HEK293T (cell line): ENCODE data around the gene RASAL3.
A peak's percentile ranks its signal among the peaks of the same experiment; 100 is the strongest.

Experiments
- CTCF ChIA-PET: fragments of 350-600 bp; formaldehyde crosslinking; extraction: SDS; loops from one replicate; lab custom pipeline; 2021; ENCODE audit warnings: antibody characterized with exemption, inconsistent platforms; lab: Yijun Ruan, JAX
- POLR2A ChIA-PET: fragments of 350-600 bp; formaldehyde crosslinking; extraction: SDS; loops from one replicate; lab custom pipeline; 2020; ENCODE audit warnings: antibody characterized with exemption, inconsistent platforms; lab: Yijun Ruan, JAX
- DNase-seq: peaks from one replicate; pipeline ENCODE4 v3.0.0; 2012; ENCODE audit warnings: mixed read lengths; ENCODE audit errors: extremely low spot score
- ARNT ChIP-seq: fragments of 450-650 bp; IDR thresholded peaks from 2 replicates; pipeline ENCODE4 v1.6.1; 2017; ENCODE audit warnings: mild to moderate bottlenecking
- BHLHE40 ChIP-seq: fragments of 450-650 bp; IDR thresholded peaks from 2 replicates; pipeline ENCODE4 v1.6.1; 2016; ENCODE audit warnings: mild to moderate bottlenecking, moderate library complexity, borderline replicate concordance
- CTBP1 ChIP-seq: fragments of 450-650 bp; IDR thresholded peaks from 2 replicates; pipeline ENCODE4 v1.6.1; 2016; ENCODE audit warnings: borderline replicate concordance
- ELF4 ChIP-seq: fragments of 450-650 bp; IDR thresholded peaks from 2 replicates; pipeline ENCODE4 v1.6.1; 2017; ENCODE audit warnings: antibody characterized with exemption
- FOXA1 ChIP-seq: fragments of 450-650 bp; IDR thresholded peaks from 2 replicates; pipeline ENCODE4 v1.6.1; 2016; ENCODE audit warnings: mild to moderate bottlenecking
- FOXK2 ChIP-seq: fragments of 450-650 bp; IDR thresholded peaks from 2 replicates; pipeline ENCODE4 v1.6.1; 2016; ENCODE audit warnings: mild to moderate bottlenecking
- FOXM1 ChIP-seq: fragments of 450-650 bp; IDR thresholded peaks from 2 replicates; pipeline ENCODE4 v1.6.1; 2017; ENCODE audit warnings: mild to moderate bottlenecking, borderline replicate concordance
- HDGF ChIP-seq: fragments of 450-650 bp; IDR thresholded peaks from 2 replicates; pipeline ENCODE4 v1.6.1; 2017; ENCODE audit warnings: antibody characterized with exemption, borderline replicate concordance
- L3MBTL2 ChIP-seq: fragments of 450-650 bp; conservative IDR thresholded peaks from 2 replicates; pipeline ENCODE4 v1.6.1; 2016; ENCODE audit warnings: mild to moderate bottlenecking
- LEF1 ChIP-seq: fragments of 450-650 bp; IDR thresholded peaks from 2 replicates; pipeline ENCODE4 v1.6.1; 2017; ENCODE audit warnings: mild to moderate bottlenecking, borderline replicate concordance
- NFRKB ChIP-seq: fragments of 450-650 bp; IDR thresholded peaks from 2 replicates; pipeline ENCODE4 v1.6.1; 2016; ENCODE audit warnings: mild to moderate bottlenecking, moderate library complexity
- PKNOX1 ChIP-seq: fragments of 450-650 bp; IDR thresholded peaks from 2 replicates; pipeline ENCODE4 v1.6.1; 2016
- SP1 ChIP-seq: fragments of 450-650 bp; IDR thresholded peaks from 2 replicates; pipeline ENCODE4 v1.6.1; 2017
- SUZ12 ChIP-seq: fragments of 450-650 bp; IDR thresholded peaks from 2 replicates; pipeline ENCODE4 v1.6.1; 2016; ENCODE audit warnings: mild to moderate bottlenecking
- TARDBP ChIP-seq: fragments of 450-650 bp; IDR thresholded peaks from 2 replicates; pipeline ENCODE4 v1.6.1; 2016
- ZNF384 ChIP-seq: fragments of 450-650 bp; IDR thresholded peaks from 2 replicates; pipeline ENCODE4 v1.6.1; 2016

RASAL3 gene

GRCh38 chr19:15502264-15502663 lies 37.9 kb upstream of the RASAL3 start:
- DNase-seq = no peak
- ChIA-PET CTCF (no interaction called here), POLR2A (no interaction called here)
- TF ChIP-seq FOXM1 (no peak), FOXA1 (no peak), HDGF (no peak), SP1 (no peak), SUZ12 (no peak), ARNT (no peak), TARDBP (no peak), NFRKB (no peak), PKNOX1 (no peak), CTBP1 (no peak), ELF4 (no peak), FOXK2 (no peak), L3MBTL2 (no peak), ZNF384 (no peak), BHLHE40 (no peak), LEF1 (no peak)

- DNase-seq = no peak
- ChIA-PET POLR2A (no interaction called here), CTCF (no interaction called here)
- TF ChIP-seq FOXM1 (no peak), L3MBTL2 (no peak), ARNT (no peak), CTBP1 (no peak), SP1 (no peak), BHLHE40 (no peak)
These were observed 37.3 kb upstream of the RASAL3 start for GRCh38 chr19:15501596-15501995.

- peak; percentile 31 for DNase-seq
- ChIA-PET POLR2A (no interaction called here), CTCF (no interaction called here)
- TF ChIP-seq TARDBP (no peak), PKNOX1 (peak; percentile 87)
These were observed 34.6 kb upstream of the RASAL3 start for GRCh38 chr19:15498910-15499309.

- ChIA-PET CTCF (no interaction called here), POLR2A (no interaction called here)
- TF ChIP-seq HDGF = no peak
- TF ChIP-seq NFRKB = no peak
- no peak for TF ChIP-seq FOXA1
- no peak for TF ChIP-seq SUZ12
- no peak for TF ChIP-seq ARNT
- no peak for TF ChIP-seq TARDBP
- TF ChIP-seq ZNF384 = no peak
- no peak for TF ChIP-seq PKNOX1
- no peak for TF ChIP-seq ELF4
- TF ChIP-seq FOXM1 = no peak
- DNase-seq = no peak
These were observed 34.0 kb upstream of the RASAL3 start for GRCh38 chr19:15498156-15498858.

GRCh38 chr19:15495151-15495550 lies 30.8 kb upstream of the RASAL3 start:
- ChIA-PET CTCF (no interaction called here), POLR2A (no interaction called here)
- no peak for TF ChIP-seq LEF1
- TF ChIP-seq FOXK2 = no peak
- no peak for TF ChIP-seq L3MBTL2
- no peak for TF ChIP-seq NFRKB
- no peak for TF ChIP-seq CTBP1
- TF ChIP-seq PKNOX1 = no peak
- no peak for TF ChIP-seq ARNT
- TF ChIP-seq HDGF = no peak
- no peak for TF ChIP-seq FOXM1
- TF ChIP-seq SP1 = no peak
- no peak for TF ChIP-seq BHLHE40
- DNase-seq = no peak

- POLR2A ChIA-PET = interaction anchor here (0.9 kb wide), 1 partner anchor 9 kb away, joined by 3 read pairs; no protein-coding TSS in a partner anchor
- TF ChIP-seq FOXK2 (no peak), LEF1 (no peak), ZNF384 (no peak), ELF4 (no peak), SP1 (no peak), TARDBP (no peak), SUZ12 (no peak), ARNT (no peak), CTBP1 (no peak), HDGF (no peak), BHLHE40 (no peak), L3MBTL2 (no peak), FOXM1 (no peak), NFRKB (no peak), FOXA1 (no peak), PKNOX1 (no peak)
- no peak for DNase-seq
- CTCF ChIA-PET = no interaction called here
These were observed 24.3 kb upstream of the RASAL3 start for GRCh38 chr19:15488489-15489226.
